ENCODE data around the gene TSPAN9. TPM values are rescaled to one million over a fixed set of nuclear protein-coding genes. Genes with fewer than 3 reads are reported as not detected.

The TSPAN9 gene
- total and polyA plus RNA-seq, 9 of the 15 experiments (the other 6 are each of a cell fraction or from before 2014, with no cell fraction given), result 0.23 to 2.1 (median 0.60) TPM; not detected in 2

- TF ChIP-seq, protein P1, sequence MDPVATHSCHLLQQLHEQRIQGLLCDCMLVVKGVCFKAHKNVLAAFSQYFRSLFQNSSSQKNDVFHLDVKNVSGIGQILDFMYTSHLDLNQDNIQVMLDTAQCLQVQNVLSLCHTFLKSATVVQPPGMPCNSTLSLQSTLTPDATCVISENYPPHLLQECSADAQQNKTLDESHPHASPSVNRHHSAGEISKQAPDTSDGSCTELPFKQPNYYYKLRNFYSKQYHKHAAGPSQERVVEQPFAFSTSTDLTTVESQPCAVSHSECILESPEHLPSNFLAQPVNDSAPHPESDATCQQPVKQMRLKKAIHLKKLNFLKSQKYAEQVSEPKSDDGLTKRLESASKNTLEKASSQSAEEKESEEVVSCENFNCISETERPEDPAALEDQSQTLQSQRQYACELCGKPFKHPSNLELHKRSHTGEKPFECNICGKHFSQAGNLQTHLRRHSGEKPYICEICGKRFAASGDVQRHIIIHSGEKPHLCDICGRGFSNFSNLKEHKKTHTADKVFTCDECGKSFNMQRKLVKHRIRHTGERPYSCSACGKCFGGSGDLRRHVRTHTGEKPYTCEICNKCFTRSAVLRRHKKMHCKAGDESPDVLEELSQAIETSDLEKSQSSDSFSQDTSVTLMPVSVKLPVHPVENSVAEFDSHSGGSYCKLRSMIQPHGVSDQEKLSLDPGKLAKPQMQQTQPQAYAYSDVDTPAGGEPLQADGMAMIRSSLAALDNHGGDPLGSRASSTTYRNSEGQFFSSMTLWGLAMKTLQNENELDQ (CRISPR knock-in tag; IDR thresholded peaks at IDR 0.05; ENCODE audit: borderline replicate concordance), result no peak
- TF ChIP-seq ZNF445 (CRISPR knock-in tag; IDR thresholded peaks at IDR 0.05; ENCODE audit: low read depth) (no peak), ZFP1 (CRISPR knock-in tag; IDR thresholded peaks at IDR 0.05) (no peak), PCBP2 (IDR thresholded peaks at IDR 0.05; ENCODE audit: low read depth, low read length, poor library complexity, severe bottlenecking) (no peak)
Observed at GRCh38 chr12:3274664-3275063, 197.5 kb downstream of the TSPAN9 start (continued).

DNA sequence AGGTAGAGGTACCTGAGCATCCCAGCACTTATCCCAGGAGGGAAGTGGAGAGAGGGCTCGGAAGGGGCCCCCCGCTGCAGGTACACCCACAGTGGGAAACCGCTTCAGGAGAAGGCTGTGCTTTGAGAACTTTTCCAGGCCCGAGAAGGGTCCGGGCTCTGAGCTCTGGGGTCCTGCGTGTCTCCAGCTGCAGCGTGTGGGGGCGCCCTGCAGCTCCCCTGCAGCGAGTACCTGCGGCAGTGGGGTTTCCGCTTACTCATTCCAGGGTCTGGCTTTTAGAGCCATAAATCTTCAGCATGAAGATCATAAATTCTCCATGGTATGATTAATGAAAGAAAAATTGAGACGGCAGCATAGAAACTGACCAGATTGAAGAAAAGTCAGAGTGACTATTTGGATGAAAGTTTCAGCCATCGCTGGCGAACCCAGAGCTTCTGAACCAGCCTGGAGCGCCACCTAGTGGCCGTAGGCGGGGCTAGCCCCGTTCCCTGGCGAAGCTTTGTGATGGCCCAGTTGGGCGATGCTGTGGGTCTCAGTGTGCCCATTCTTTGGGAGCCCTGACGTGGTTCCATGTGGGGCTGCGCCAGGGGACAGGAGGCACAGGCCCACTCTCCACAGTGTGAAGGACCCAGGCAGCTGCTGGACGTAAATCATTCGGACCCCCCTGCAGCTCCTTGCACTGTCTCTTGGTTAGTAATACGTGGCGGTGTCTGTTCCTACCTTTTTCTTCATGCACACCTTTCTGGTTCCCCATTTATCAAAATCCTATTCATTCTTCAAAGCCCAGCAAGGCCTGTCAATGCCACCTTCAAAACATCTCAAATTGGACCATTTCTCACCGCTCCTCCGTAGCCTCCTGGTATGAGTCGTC lies 198.2 kb downstream of the TSPAN9 start:
- no TSS peak for BruUV-seq (replicated peaks)
- Histone ChIP-seq H2AFZ (ENCODE audit: low read depth, low read length) (no peak overlapping the region), H3K9me1 (ENCODE audit: control insufficient read depth, insufficient read depth, low read length) (no peaks in the 10 kb centered on the region), H3K4me2 (ENCODE audit: insufficient read depth, low read length) (no peak overlapping the region), H3K79me2 (ENCODE audit: control insufficient read depth, insufficient read depth, low read length) (no peaks in the 10 kb centered on the region), H3K36me3 (ENCODE audit: control insufficient read depth, insufficient read depth, low read length) (no peaks in the 10 kb centered on the region), H3K4me1 (replicated peaks in 1 of 2; ENCODE audit: control insufficient read depth in 2 of 2, insufficient read depth in 2 of 2, low read length in 2 of 2) (no peaks in the 10 kb centered on the region), H3K27ac (ENCODE audit: extremely low read depth, low read depth, low read length) (no peak overlapping the region), H3K4me3 (no peak overlapping the region), H3K9me3 (replicated peaks; ENCODE audit: control insufficient read depth, insufficient read depth, low read depth, low read length) (no peaks in the 10 kb centered on the region), H3K9ac (ENCODE audit: insufficient read depth in 1 of 2, low read depth in 2 of 2, low read length in 2 of 2) (no peak overlapping the region; a peak in 1 of 4 replicates), H4K20me1 (replicated peaks; ENCODE audit: control insufficient read depth, insufficient read depth, low read length) (peaks cover 5% of the 10 kb centered on the region; the same call in 1 of the 2 replicates), H3K27me3 (ENCODE audit: control insufficient read depth in 2 of 2, insufficient read depth in 2 of 2, low read length in 2 of 2) (peaks cover 2 to 42% of the 10 kb centered on the region in 2 experiments; a peak in 3 of 5 replicates)
- ATAC-seq, result peak; percentile 95
- POLR2A ChIA-PET, result interaction anchor here (0.7 to 0.8 kb wide), 2 partner anchors 15 to 240 kb away, joined by 4 read pairs; no protein-coding TSS in a partner anchor
- peak; percentile 81 for FAIRE-seq
- intact Hi-C loops (cut with micrococcal nuclease) (loop anchor here (1.0 to 10.0 kb wide), 3 partner anchors 71 to 201 kb away; partner anchors contain the start of gene TSPAN9), in situ Hi-C loops (cut with MboI) (no loop called here)
- peak; percentile 63 to 83 (median 80) for DNase-seq (ENCODE audit: extremely low read depth in 1 of 4, low spot score in 3 of 4)
- WGBS (ENCODE audit: insufficient coverage, low coverage, missing lambda C conversion rate), result 21% methylated on average over 23 of the region's 29 CpGs
- CTCF ChIA-PET (ENCODE audit: low intra/inter-chr PET ratio), result interaction anchor here (0.6 to 1.9 kb wide), 2 partner anchors 140 to 1218 kb away, joined by 4 to 6 read pairs; no protein-coding TSS in a partner anchor
- TF ChIP-seq STAG1 (CRISPR knock-in tag; IDR thresholded peaks at IDR 0.05; ENCODE audit: borderline replicate concordance) (peak; percentile 23; the same call in 1 of the 2 replicates), REST (IDR thresholded peaks at IDR 0.05; ENCODE audit: borderline replicate concordance) (peak; percentile 59; the same call in 1 of the 2 replicates), REST (CRISPR knock-in tag; IDR thresholded peaks at IDR 0.05; ENCODE audit: low read depth) (no peak)

Measured in K562 (cell line).